ENCODE data around the gene MSH5. TPM values are rescaled to one million over a fixed set of nuclear protein-coding genes. Genes with fewer than 3 reads are reported as not detected.

MSH5 gene
- total RNA-seq, 1 experiment from 2014 or later: 58.4 TPM

DNA sequence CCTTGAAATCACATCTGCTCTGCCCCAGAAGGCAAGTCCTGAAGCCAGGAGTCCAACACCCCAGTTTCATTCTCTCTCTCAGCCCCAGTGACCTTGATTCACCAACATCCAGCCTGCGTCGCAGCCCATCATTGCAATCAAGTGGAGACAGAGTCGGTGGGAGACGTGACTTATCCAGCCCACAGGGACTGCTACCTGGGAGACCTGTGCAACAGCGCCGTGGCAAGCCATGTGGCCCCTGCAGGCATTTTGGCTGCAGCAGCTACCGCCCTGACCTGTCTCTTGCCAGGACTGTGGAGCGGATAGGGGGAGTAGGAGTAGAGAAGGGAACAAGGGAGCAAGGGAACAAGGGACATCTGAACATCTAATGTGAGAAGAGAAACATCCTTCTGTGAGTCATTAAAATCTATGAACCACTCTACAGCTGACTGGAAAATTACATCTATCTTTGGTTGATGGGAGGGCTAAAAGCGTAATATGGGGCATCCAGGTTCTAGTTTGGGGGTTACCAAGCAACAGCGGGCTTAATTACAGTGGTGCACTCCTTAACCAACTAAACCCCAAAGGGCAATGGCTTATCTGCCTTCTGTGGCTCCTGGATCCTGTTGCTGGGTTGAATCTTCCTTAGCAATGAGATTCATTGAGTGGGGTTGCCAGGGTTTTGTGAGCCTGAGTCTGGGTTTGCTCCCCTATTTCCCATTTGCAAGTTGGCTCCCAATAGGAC, 22.1 kb upstream of the MSH5 start:
- peak overlapping the region; percentile 46; the same call in 1 of the 2 replicates for H3K9ac ChIP-seq (ENCODE audit: low read length)
- H3K4me3 ChIP-seq (ENCODE audit: low read length): no peak overlapping the region; the same call in 1 of the 2 replicates
- H3K79me2 ChIP-seq (ENCODE audit: low read length): no peaks in the 10 kb centered on the region
- no peaks in the 10 kb centered on the region for H4K20me1 ChIP-seq (ENCODE audit: insufficient read depth, low read depth, low read length)
- H3K27me3 ChIP-seq (ENCODE audit: low read length): no peaks in the 10 kb centered on the region
- no peaks in the 10 kb centered on the region for H3K9me3 ChIP-seq (ENCODE audit: low read length)
- H3K9me2 ChIP-seq (replicated peaks; ENCODE audit: insufficient read depth, low read length): no peaks in the 10 kb centered on the region
- no peak overlapping the region for H3K27ac ChIP-seq (ENCODE audit: low read length)
- peaks cover 8% of the 10 kb centered on the region for H3K4me1 ChIP-seq (ENCODE audit: low read length)
- DNase-seq: peak; percentile 74
- no peaks in the 10 kb centered on the region for H3K36me3 ChIP-seq (ENCODE audit: insufficient read depth, low read length)
- peak overlapping the region; percentile 89; the same call in 1 of the 2 replicates for H2AFZ ChIP-seq (ENCODE audit: low read length)
- peak overlapping the region; percentile 32 for H3K4me2 ChIP-seq (ENCODE audit: low read depth, low read length, poor library complexity, severe bottlenecking)

DNA sequence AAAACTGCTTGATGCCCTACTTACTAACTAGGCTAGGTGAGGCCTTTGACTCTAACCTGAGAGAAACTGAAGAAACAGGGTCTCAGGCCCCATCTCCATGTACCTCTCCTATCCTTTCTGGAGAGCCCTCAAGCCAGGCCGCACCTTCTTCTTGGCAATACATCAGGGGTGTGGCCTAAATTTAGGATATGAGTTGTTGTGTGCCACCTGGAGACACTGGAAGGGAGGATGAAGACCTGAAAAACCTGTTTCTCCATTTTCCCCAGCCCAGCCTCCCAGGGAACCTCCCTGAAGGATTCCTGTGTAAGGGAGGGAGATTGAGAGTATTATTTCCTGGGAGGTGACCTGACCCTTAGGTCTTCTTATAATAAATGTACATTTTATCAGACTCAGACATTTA, 21.5 kb upstream of the MSH5 start:
- no peak overlapping the region; the same call in 1 of the 2 replicates for H2AFZ ChIP-seq (ENCODE audit: low read length)
- no peak overlapping the region for H3K4me3 ChIP-seq (ENCODE audit: low read length)
- no peaks in the 10 kb centered on the region for H3K79me2 ChIP-seq (ENCODE audit: low read length)
- no peak overlapping the region for H3K4me2 ChIP-seq (ENCODE audit: low read depth, low read length, poor library complexity, severe bottlenecking)
- no peak overlapping the region for H3K27ac ChIP-seq (ENCODE audit: low read length)
- H3K36me3 ChIP-seq (ENCODE audit: insufficient read depth, low read length): no peaks in the 10 kb centered on the region
- H3K4me1 ChIP-seq (ENCODE audit: low read length): peaks cover 8% of the 10 kb centered on the region
- H4K20me1 ChIP-seq (ENCODE audit: insufficient read depth, low read depth, low read length): no peaks in the 10 kb centered on the region
- no peaks in the 10 kb centered on the region for H3K9me2 ChIP-seq (replicated peaks; ENCODE audit: insufficient read depth, low read length)
- no peak overlapping the region for H3K9ac ChIP-seq (ENCODE audit: low read length)
- no peaks in the 10 kb centered on the region for H3K9me3 ChIP-seq (ENCODE audit: low read length)
- no peaks in the 10 kb centered on the region for H3K27me3 ChIP-seq (ENCODE audit: low read length)
- no peak for DNase-seq

GRCh38 chr6:31719001-31719400, 20.8 kb upstream of the MSH5 start:
- no peaks in the 10 kb centered on the region for H4K20me1 ChIP-seq (ENCODE audit: insufficient read depth, low read depth, low read length)
- H3K4me1 ChIP-seq (ENCODE audit: low read length): peaks cover 8% of the 10 kb centered on the region
- no peaks in the 10 kb centered on the region for H3K79me2 ChIP-seq (ENCODE audit: low read length)
- no peak overlapping the region for H3K4me3 ChIP-seq (ENCODE audit: low read length)
- no peak overlapping the region for H2AFZ ChIP-seq (ENCODE audit: low read length)
- H3K4me2 ChIP-seq (ENCODE audit: low read depth, low read length, poor library complexity, severe bottlenecking): no peak overlapping the region
- H3K36me3 ChIP-seq (ENCODE audit: insufficient read depth, low read length): no peaks in the 10 kb centered on the region
- no peaks in the 10 kb centered on the region for H3K9me2 ChIP-seq (replicated peaks; ENCODE audit: insufficient read depth, low read length)
- no peak overlapping the region for H3K27ac ChIP-seq (ENCODE audit: low read length)
- no peak overlapping the region for H3K9ac ChIP-seq (ENCODE audit: low read length)
- no peaks in the 10 kb centered on the region for H3K27me3 ChIP-seq (ENCODE audit: low read length)
- no peaks in the 10 kb centered on the region for H3K9me3 ChIP-seq (ENCODE audit: low read length)
- DNase-seq: no peak

DNA sequence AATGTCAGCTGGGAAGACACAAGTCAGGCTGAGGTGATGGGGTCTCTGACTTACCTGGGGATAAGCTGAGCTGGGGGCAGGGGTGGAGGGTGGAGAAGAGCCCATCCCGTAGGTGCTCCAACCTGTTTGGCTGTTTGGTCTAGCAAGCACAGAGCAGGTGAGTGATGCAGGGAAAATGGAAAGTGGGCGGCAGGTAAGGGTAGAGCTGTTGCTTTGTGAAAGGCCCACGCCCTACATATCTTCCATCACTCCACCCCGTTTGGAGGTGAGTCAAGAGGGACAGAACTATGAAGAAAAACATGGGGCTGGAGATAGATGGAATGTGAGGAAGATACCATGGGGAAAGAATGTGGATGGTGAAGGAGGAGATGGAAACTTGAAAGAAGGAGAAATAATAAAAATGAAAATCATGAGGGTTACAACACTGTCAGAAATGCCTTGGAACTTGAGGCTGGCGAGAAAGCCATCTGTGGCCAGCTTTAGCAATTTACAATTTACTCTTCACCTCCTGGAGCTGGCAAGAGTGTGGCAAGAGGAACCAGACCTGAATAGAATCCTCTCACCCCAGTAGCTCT, 19.5 kb upstream of the MSH5 start:
- peaks cover 8% of the 10 kb centered on the region for H3K4me1 ChIP-seq (ENCODE audit: low read length)
- H3K27me3 ChIP-seq (ENCODE audit: low read length): no peaks in the 10 kb centered on the region
- H3K27ac ChIP-seq (ENCODE audit: low read length): no peak overlapping the region
- no peaks in the 10 kb centered on the region for H3K9me2 ChIP-seq (replicated peaks; ENCODE audit: insufficient read depth, low read length)
- H3K4me3 ChIP-seq (ENCODE audit: low read length): no peak overlapping the region
- no peaks in the 10 kb centered on the region for H4K20me1 ChIP-seq (ENCODE audit: insufficient read depth, low read depth, low read length)
- no peaks in the 10 kb centered on the region for H3K9me3 ChIP-seq (ENCODE audit: low read length)
- H3K36me3 ChIP-seq (ENCODE audit: insufficient read depth, low read length): no peaks in the 10 kb centered on the region
- H3K9ac ChIP-seq (ENCODE audit: low read length): no peak overlapping the region
- DNase-seq: no peak
- no peak overlapping the region for H3K4me2 ChIP-seq (ENCODE audit: low read depth, low read length, poor library complexity, severe bottlenecking)
- no peaks in the 10 kb centered on the region for H3K79me2 ChIP-seq (ENCODE audit: low read length)
- no peak overlapping the region for H2AFZ ChIP-seq (ENCODE audit: low read length)

- Histone ChIP-seq H3K4me1 (ENCODE audit: low read length) (peaks cover 9% of the 10 kb centered on the region), H3K9ac (ENCODE audit: low read length) (no peak within 1 kb of the TSS), H4K20me1 (ENCODE audit: insufficient read depth, low read depth, low read length) (no peaks in the 10 kb centered on the region), H3K36me3 (ENCODE audit: insufficient read depth, low read length) (no peaks in the 10 kb centered on the region), H3K27me3 (ENCODE audit: low read length) (no peaks in the 10 kb centered on the region), H3K27ac (ENCODE audit: low read length) (no peak within 1 kb of the TSS), H2AFZ (ENCODE audit: low read length) (no peak within 1 kb of the TSS), H3K79me2 (ENCODE audit: low read length) (no peaks in the 10 kb centered on the region), H3K4me3 (ENCODE audit: low read length) (no peak within 1 kb of the TSS), H3K9me3 (ENCODE audit: low read length) (no peaks in the 10 kb centered on the region), H3K4me2 (ENCODE audit: low read depth, low read length, poor library complexity, severe bottlenecking) (no peak within 1 kb of the TSS), H3K9me2 (replicated peaks; ENCODE audit: insufficient read depth, low read length) (no peaks in the 10 kb centered on the region)
- DNase-seq: no peak
Observed at GRCh38 chr6:31721351-31722020, 18.3 kb upstream of the MSH5 start, which contains the start of gene LY6G6C. LY6G6C (minus strand) TSS chr6:31721746; CDS start chr6:31721679, 67 bp downstream.

DNA sequence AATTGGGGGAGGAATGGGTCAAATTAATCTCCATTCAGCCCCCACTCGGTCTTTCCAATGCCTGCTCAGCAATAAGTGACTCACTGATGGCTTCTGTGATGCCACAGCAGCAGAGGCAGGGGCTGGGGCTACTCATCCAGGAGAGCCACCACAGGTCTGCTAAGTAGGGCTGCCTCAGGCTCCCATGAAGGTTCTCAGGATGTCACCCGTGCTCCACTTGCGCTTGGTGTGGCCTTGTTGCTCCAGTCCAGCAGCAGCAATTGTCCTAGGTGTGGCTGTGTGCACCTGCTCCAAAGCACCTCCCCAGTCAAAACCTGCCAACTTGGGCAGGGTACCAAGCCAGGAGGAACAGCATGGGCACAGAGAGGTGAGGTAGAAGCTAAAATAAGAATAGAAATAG, 17.6 kb upstream of the MSH5 start:
- no peak overlapping the region for H3K9ac ChIP-seq (ENCODE audit: low read length)
- no peaks in the 10 kb centered on the region for H3K9me2 ChIP-seq (replicated peaks; ENCODE audit: insufficient read depth, low read length)
- H3K4me3 ChIP-seq (ENCODE audit: low read length): no peak overlapping the region
- H3K27ac ChIP-seq (ENCODE audit: low read length): no peak overlapping the region
- no peaks in the 10 kb centered on the region for H4K20me1 ChIP-seq (ENCODE audit: insufficient read depth, low read depth, low read length)
- no peaks in the 10 kb centered on the region for H3K79me2 ChIP-seq (ENCODE audit: low read length)
- no peak for DNase-seq
- H3K9me3 ChIP-seq (ENCODE audit: low read length): no peaks in the 10 kb centered on the region
- H3K36me3 ChIP-seq (ENCODE audit: insufficient read depth, low read length): no peaks in the 10 kb centered on the region
- peaks cover 16% of the 10 kb centered on the region for H3K4me1 ChIP-seq (ENCODE audit: low read length)
- no peaks in the 10 kb centered on the region for H3K27me3 ChIP-seq (ENCODE audit: low read length)
- no peak overlapping the region for H2AFZ ChIP-seq (ENCODE audit: low read length)
- no peak overlapping the region for H3K4me2 ChIP-seq (ENCODE audit: low read depth, low read length, poor library complexity, severe bottlenecking)

- Histone ChIP-seq H4K20me1 (ENCODE audit: insufficient read depth, low read depth, low read length) (no peaks in the 10 kb centered on the region), H3K79me2 (ENCODE audit: low read length) (no peaks in the 10 kb centered on the region), H3K4me1 (ENCODE audit: low read length) (peaks cover 20% of the 10 kb centered on the region), H3K4me2 (ENCODE audit: low read depth, low read length, poor library complexity, severe bottlenecking) (no peak within 1 kb of the TSS), H3K9me3 (ENCODE audit: low read length) (no peaks in the 10 kb centered on the region), H3K36me3 (ENCODE audit: insufficient read depth, low read length) (no peaks in the 10 kb centered on the region), H3K27ac (ENCODE audit: low read length) (no peak within 1 kb of the TSS), H3K9me2 (replicated peaks; ENCODE audit: insufficient read depth, low read length) (no peaks in the 10 kb centered on the region), H3K27me3 (ENCODE audit: low read length) (no peaks in the 10 kb centered on the region), H3K9ac (ENCODE audit: low read length) (no peak within 1 kb of the TSS), H3K4me3 (ENCODE audit: low read length) (no peak within 1 kb of the TSS), H2AFZ (ENCODE audit: low read length) (no peak within 1 kb of the TSS)
- no peak for DNase-seq
Observed at GRCh38 chr6:31723245-31723979, 16.4 kb upstream of the MSH5 start, which contains the start of gene MPIG6B. MPIG6B (plus strand) TSS chr6:31723373; CDS start chr6:31723384, 11 bp downstream.
